HEK293 (cell line): Measurements from ENCODE around the gene MYH11.

Experiments used
- CTCF ChIA-PET: fragments of 350-600 bp; formaldehyde crosslinking; extraction: SDS; loops from one replicate; lab custom pipeline; 2021; ENCODE audit warnings: antibody characterized with exemption; lab: Yijun Ruan, JAX
- POLR2A ChIA-PET: fragments of 300-600 bp; formaldehyde crosslinking; extraction: SDS; loops from one replicate; lab custom pipeline; 2020; ENCODE audit warnings: antibody characterized with exemption, inconsistent platforms; lab: Yijun Ruan, JAX
- H3K27ac ChIP-seq: fragments of 200-500 bp; sonication (Bioruptor generic); 2 replicates; pipeline ENCODE4 v1.5.1; 2014; ENCODE audit warnings: low read depth, low read length, control low read depth, inconsistent platforms; ENCODE audit errors: extremely low read depth
- H3K36me3 ChIP-seq, 2 experiments: fragments of 200-500 bp in 1 of 2; sonication (Bioruptor generic) in 1 of 2; 1 replicate in 1 of 2; 2 replicates in 1 of 2; pipeline ENCODE4 v1.5.1; 2014 to 2017; ENCODE audit warnings: inconsistent platforms in 2 of 2, low read length in 2 of 2; ENCODE audit not compliant: control insufficient read depth in 2 of 2, insufficient read depth in 1 of 2
- H3K4me1 ChIP-seq: fragments of 200-500 bp; sonication (Bioruptor generic); 2 replicates; pipeline ENCODE4 v1.5.1; 2014; ENCODE audit warnings: mild to moderate bottlenecking, low read length, inconsistent platforms; ENCODE audit not compliant: control insufficient read depth, insufficient read depth
- H3K4me3 ChIP-seq: 2 replicates; pipeline ENCODE4 v1.5.1; 2011; ENCODE audit warnings: low read depth, mild to moderate bottlenecking, control low read depth, low read length, moderate library complexity
- H3K9me3 ChIP-seq: fragments of 200-500 bp; sonication (Bioruptor generic); 2 replicates; pipeline ENCODE4 v1.5.1; 2014; ENCODE audit warnings: low read depth, low read length, inconsistent platforms; ENCODE audit not compliant: control insufficient read depth, insufficient read depth
- AEBP2 ChIP-seq: fragments of 450-650 bp; formaldehyde crosslinking; IDR thresholded peaks from 2 replicates; pipeline ENCODE4 v1.5.1; 2016; ENCODE audit warnings: missing biosample characterization, missing genetic modification characterization, borderline replicate concordance
- GLIS1 ChIP-seq: fragments of 450-650 bp; formaldehyde crosslinking; IDR thresholded peaks from 2 replicates; pipeline ENCODE4 v1.5.1; 2016; ENCODE audit warnings: missing biosample characterization, missing genetic modification characterization
- KLF16 ChIP-seq: fragments of 450-650 bp; formaldehyde crosslinking; IDR thresholded peaks from 2 replicates; pipeline ENCODE4 v1.5.1; 2017; ENCODE audit warnings: missing biosample characterization, missing genetic modification characterization
- KLF9 ChIP-seq: fragments of 450-650 bp; formaldehyde crosslinking; IDR thresholded peaks from 2 replicates; pipeline ENCODE4 v1.5.1; 2016; ENCODE audit warnings: missing biosample characterization, missing genetic modification characterization, low read depth
- MZF1 ChIP-seq: fragments of 450-650 bp; formaldehyde crosslinking; IDR thresholded peaks from 2 replicates; pipeline ENCODE4 v1.5.1; 2017; ENCODE audit warnings: missing biosample characterization, missing genetic modification characterization, borderline replicate concordance
- REPIN1 ChIP-seq: fragments of 450-650 bp; formaldehyde crosslinking; IDR thresholded peaks from 2 replicates; pipeline ENCODE4 v1.5.1; 2017; ENCODE audit warnings: missing biosample characterization, missing genetic modification characterization, low read depth
- SALL2 ChIP-seq: fragments of 450-650 bp; formaldehyde crosslinking; IDR thresholded peaks from 2 replicates; pipeline ENCODE4 v1.5.0; 2017; ENCODE audit warnings: missing biosample characterization, mild to moderate bottlenecking, missing genetic modification characterization, borderline replicate concordance
- YY2 ChIP-seq: fragments of 450-650 bp; formaldehyde crosslinking; IDR thresholded peaks from 2 replicates; pipeline ENCODE4 v1.5.1; 2016; ENCODE audit warnings: missing biosample characterization, missing genetic modification characterization
- ZBTB1 ChIP-seq: fragments of 450-650 bp; formaldehyde crosslinking; IDR thresholded peaks from 2 replicates; pipeline ENCODE4 v1.5.1; 2016; ENCODE audit warnings: missing biosample characterization, missing genetic modification characterization
- ZBTB44 ChIP-seq: fragments of 450-650 bp; IDR thresholded peaks from 2 replicates; pipeline ENCODE4 v1.5.1; 2018; ENCODE audit warnings: missing biosample characterization, mild to moderate bottlenecking, missing genetic modification characterization
- ZNF169 ChIP-seq: fragments of 450-650 bp; formaldehyde crosslinking; IDR thresholded peaks from 2 replicates; pipeline ENCODE4 v1.5.1; 2016; ENCODE audit warnings: missing biosample characterization, missing genetic modification characterization
- ZNF48 ChIP-seq: fragments of 450-650 bp; formaldehyde crosslinking; IDR thresholded peaks from 2 replicates; pipeline ENCODE4 v1.5.1; 2016; ENCODE audit warnings: missing biosample characterization, missing genetic modification characterization
- ZNF521 ChIP-seq: fragments of 450-650 bp; formaldehyde crosslinking; IDR thresholded peaks from 2 replicates; pipeline ENCODE4 v1.5.1; 2017; ENCODE audit warnings: missing biosample characterization, mild to moderate bottlenecking, missing genetic modification characterization
- ZNF560 ChIP-seq: fragments of 450-650 bp; formaldehyde crosslinking; IDR thresholded peaks from 2 replicates; pipeline ENCODE4 v1.5.1; 2017; ENCODE audit warnings: missing biosample characterization, missing genetic modification characterization, borderline replicate concordance
- ZNF623 ChIP-seq: fragments of 450-650 bp; formaldehyde crosslinking; IDR thresholded peaks from 2 replicates; pipeline ENCODE4 v1.5.1; 2016; ENCODE audit warnings: missing biosample characterization, missing genetic modification characterization
- ZSCAN18 ChIP-seq: fragments of 450-650 bp; formaldehyde crosslinking; IDR thresholded peaks from 2 replicates; pipeline ENCODE4 v1.5.1; 2016; ENCODE audit warnings: missing biosample characterization, missing genetic modification characterization
- ZSCAN5A ChIP-seq: fragments of 450-650 bp; formaldehyde crosslinking; IDR thresholded peaks from 2 replicates; pipeline ENCODE4 v1.5.1; 2016; ENCODE audit warnings: missing biosample characterization, missing genetic modification characterization
- TF ChIP-seq, protein P1 (sequence below): fragments of 450-650 bp; formaldehyde crosslinking; IDR thresholded peaks from 2 replicates; pipeline ENCODE4 v1.5.1; 2016; ENCODE audit warnings: missing biosample characterization, missing genetic modification characterization
- TF ChIP-seq, protein P2 (sequence below): fragments of 450-650 bp; formaldehyde crosslinking; IDR thresholded peaks from 2 replicates; pipeline ENCODE4 v1.5.1; 2016; ENCODE audit warnings: missing biosample characterization, missing genetic modification characterization

MYH11 gene

DNA sequence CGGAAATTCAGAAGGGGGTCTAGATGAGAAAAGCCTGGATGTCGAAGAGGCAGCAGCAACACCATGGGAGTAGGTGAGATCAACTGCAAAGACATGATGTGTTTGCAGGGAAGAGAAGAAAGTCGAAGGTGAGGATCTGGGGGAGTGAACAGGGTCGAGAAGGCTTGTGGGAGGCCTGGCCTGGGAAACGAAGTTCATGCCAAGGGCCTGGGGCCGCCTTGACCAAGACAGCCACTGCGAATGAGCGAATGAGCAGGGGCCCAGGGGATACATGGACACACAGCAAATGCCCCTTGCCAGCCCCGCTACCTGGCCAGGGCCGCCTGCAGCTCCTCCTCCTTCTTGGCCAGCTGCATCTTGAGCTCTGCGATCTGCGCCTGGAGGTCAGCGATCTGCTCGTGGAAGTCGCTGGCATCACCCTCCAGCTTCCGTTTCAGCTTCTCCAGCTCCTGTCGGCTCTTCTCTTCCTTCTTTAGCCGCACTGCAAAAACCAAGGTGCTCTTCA, 119.6 kb downstream of the MYH11 start:
- Histone ChIP-seq H3K27ac (no peak overlapping the region), H3K4me1 (no peaks in the 10 kb centered on the region), H3K9me3 (no peaks in the 10 kb centered on the region), H3K4me3 (no peak overlapping the region), H3K36me3 (peaks cover 0 to 2% of the 10 kb centered on the region in 2 experiments; a peak in 1 of 3 replicates)
- POLR2A ChIA-PET = no interaction called here
- TF ChIP-seq ZNF623 (tag by site-specific recombination) = peak; percentile 63
- TF ChIP-seq KLF9 = no peak
- CTCF ChIA-PET = no interaction called here

- ChIA-PET POLR2A (no interaction called here), CTCF (interaction anchor here (0.5 kb wide), 1 partner anchor 315 kb away, joined by 3 read pairs; no protein-coding TSS in a partner anchor)
- no peaks in the 10 kb centered on the region for H3K4me1 ChIP-seq
- H3K9me3 ChIP-seq = no peaks in the 10 kb centered on the region
- no peak overlapping the region for H3K4me3 ChIP-seq
- peaks cover 0 to 2% of the 10 kb centered on the region in 2 experiments; a peak in 1 of 3 replicates for H3K36me3 ChIP-seq
- TF ChIP-seq REPIN1 (tag by site-specific recombination) = no peak
- TF ChIP-seq ZNF521 (tag by site-specific recombination) = no peak
- no peak for TF ChIP-seq ZBTB44
- no peak for TF ChIP-seq KLF16 (tag by site-specific recombination)
- TF ChIP-seq ZSCAN5A = no peak
- no peak for TF ChIP-seq ZNF560 (tag by site-specific recombination)
- TF ChIP-seq AEBP2 (tag by site-specific recombination) = no peak
- TF ChIP-seq, protein P1, sequence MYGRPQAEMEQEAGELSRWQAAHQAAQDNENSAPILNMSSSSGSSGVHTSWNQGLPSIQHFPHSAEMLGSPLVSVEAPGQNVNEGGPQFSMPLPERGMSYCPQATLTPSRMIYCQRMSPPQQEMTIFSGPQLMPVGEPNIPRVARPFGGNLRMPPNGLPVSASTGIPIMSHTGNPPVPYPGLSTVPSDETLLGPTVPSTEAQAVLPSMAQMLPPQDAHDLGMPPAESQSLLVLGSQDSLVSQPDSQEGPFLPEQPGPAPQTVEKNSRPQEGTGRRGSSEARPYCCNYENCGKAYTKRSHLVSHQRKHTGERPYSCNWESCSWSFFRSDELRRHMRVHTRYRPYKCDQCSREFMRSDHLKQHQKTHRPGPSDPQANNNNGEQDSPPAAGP = no peak
- TF ChIP-seq YY2 (tag by site-specific recombination) = no peak
- no peak for TF ChIP-seq GLIS1 (tag by site-specific recombination)
- TF ChIP-seq ZNF48 = no peak
- TF ChIP-seq MZF1 (tag by site-specific recombination) = no peak
- TF ChIP-seq ZSCAN18 (tag by site-specific recombination) = no peak
- TF ChIP-seq SALL2 (tag by site-specific recombination) = no peak
- no peak for TF ChIP-seq ZBTB1 (tag by site-specific recombination)
- TF ChIP-seq, protein P2, sequence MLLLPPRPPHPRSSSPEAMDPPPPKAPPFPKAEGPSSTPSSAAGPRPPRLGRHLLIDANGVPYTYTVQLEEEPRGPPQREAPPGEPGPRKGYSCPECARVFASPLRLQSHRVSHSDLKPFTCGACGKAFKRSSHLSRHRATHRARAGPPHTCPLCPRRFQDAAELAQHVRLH = no peak
- no peak for TF ChIP-seq ZNF169 (tag by site-specific recombination)
- H3K27ac ChIP-seq = no peak overlapping the region
These were observed 120.3 kb downstream of the MYH11 start for GRCh38 chr16:15736529-15736928.
